T-cell (primary cell): ENCODE data around the gene MYH11. TPM values are rescaled to one million over a fixed set of nuclear protein-coding genes. Genes with fewer than 3 reads are reported as not detected.

Source experiments
- ATAC-seq, 4 experiments: fragments of 200-7000 bp in 3 of 4; fragments of 150-1000 bp in 1 of 4; cut with Tn5 transposase; replicated peaks in 1 of 4; 1 replicate in 3 of 4; 2 replicates in 1 of 4; pipeline ENCODE4 v1.10.0; 2021; ENCODE audit warnings: moderate library complexity in 3 of 4, mild to moderate bottlenecking in 2 of 4, moderate number of reproducible peaks in 1 of 4
- CTCF ChIA-PET, 2 donors: fragments of 300-600 bp; sonication (Branson Sonifier 250); formaldehyde crosslinking; loops; one replicate each; lab custom pipeline; 2022; ENCODE audit warnings: antibody characterized with exemption in 2 of 2; lab: Charles Lee
- POLR2A ChIA-PET, 2 donors: fragments of 300-600 bp; sonication (Branson Sonifier 250); formaldehyde crosslinking; loops; one replicate each; lab custom pipeline; 2022; ENCODE audit warnings: antibody characterized with exemption in 2 of 2; lab: Charles Lee
- DNase-seq, 35 experiments: peaks; one replicate each; pipeline versions ENCODE4 v3.0.0 to v3.0.0-alpha.2; 2013 to 2023
- H3K27ac ChIP-seq: one replicate; pipeline ENCODE4 v1.5.1; 2013; ENCODE audit warnings: low read length
- H3K27me3 ChIP-seq, 2 experiments: replicated peaks in 1 of 2; 1 replicate in 1 of 2; 2 replicates in 1 of 2; pipeline versions ENCODE4 v1.6.1 to v1.7.0; 2013; ENCODE audit warnings: low read length in 1 of 2, mixed read lengths in 1 of 2; ENCODE audit not compliant: control insufficient read depth in 2 of 2, insufficient read depth in 2 of 2; ENCODE audit errors: extremely low read depth in 1 of 2
- H3K36me3 ChIP-seq, 2 donors: 1 replicate in 1 of 2; 2 replicates in 1 of 2; pipeline versions ENCODE4 v1.6.1 to v1.7.0; 2013; ENCODE audit warnings: low read length in 1 of 2; ENCODE audit not compliant: control insufficient read depth in 2 of 2, insufficient read depth in 1 of 2; ENCODE audit errors: extremely low read depth in 1 of 2
- H3K4me1 ChIP-seq, 2 experiments: 1 replicate in 1 of 2; 2 replicates in 1 of 2; pipeline versions ENCODE4 v1.6.1 to v1.7.0; 2013; ENCODE audit warnings: low read length in 2 of 2, mixed read lengths in 1 of 2; ENCODE audit not compliant: insufficient read depth in 2 of 2, control insufficient read depth in 1 of 2; ENCODE audit errors: extremely low read depth in 1 of 2
- H3K4me3 ChIP-seq, 2 donors: 1 replicate in 1 of 2; 2 replicates in 1 of 2; pipeline versions ENCODE4 v1.5.1 to v1.7.0; 2013; ENCODE audit warnings: mild to moderate bottlenecking in 2 of 2, low read length in 1 of 2, moderate library complexity in 1 of 2; ENCODE audit not compliant: control insufficient read depth in 1 of 2; ENCODE audit errors: extremely low read depth in 1 of 2
- H3K9me3 ChIP-seq: 2 replicates; pipeline ENCODE4 v1.7.0; 2013
- H3K27ac Mint-ChIP-seq, 2 donors: one replicate each; pipeline ENCODE4 v1.8.0; 2020 to 2021; ENCODE audit warnings: mild to moderate bottlenecking in 2 of 2, mixed read lengths in 2 of 2
- H3K27me3 Mint-ChIP-seq, 2 donors: one replicate each; pipeline ENCODE4 v1.8.0; 2021 to 2022; ENCODE audit warnings: mixed read lengths in 2 of 2
- H3K36me3 Mint-ChIP-seq: one replicate; pipeline ENCODE4 v1.8.0; 2021; ENCODE audit warnings: mixed read lengths
- H3K4me1 Mint-ChIP-seq, 3 donors: one replicate each; pipeline ENCODE4 v1.8.0; 2020 to 2022; ENCODE audit warnings: mixed read lengths in 3 of 3, mild to moderate bottlenecking in 1 of 3
- H3K4me3 Mint-ChIP-seq, 3 donors: one replicate each; pipeline ENCODE4 v1.8.0; 2020 to 2022; ENCODE audit warnings: mild to moderate bottlenecking in 3 of 3, mixed read lengths in 3 of 3, moderate library complexity in 3 of 3
- H3K9me3 Mint-ChIP-seq, 3 donors: one replicate each; pipeline ENCODE4 v1.8.0; 2020 to 2022; ENCODE audit warnings: mixed read lengths in 3 of 3
- WGBS: methylation state at CpG from one replicate; pipeline ENCODE4 v1.1.5; 2013; ENCODE audit warnings: missing lambda C conversion rate; ENCODE audit not compliant: insufficient coverage; 5-methylcytosine and 5-hydroxymethylcytosine counted together
- total RNA-seq, 35 experiments: library from RNA in 6 of 35; stranded (reverse) in 6 of 35; fragments of 120-200 nt in 1 of 35; gene quantifications; one replicate each; pipeline versions ENCODE4 v1.2.1 to v1.2.4 and lab custom pipeline; 2013 to 2026

The MYH11 gene
- total RNA-seq, 5 donors from 2014 or later (not counting 1 experiment from before 2014, with no cell fraction given), result 0.56 to 0.93 (median 0.66) TPM; not detected in 2

GRCh38 chr16:15808071-15808470 is 48.8 kb downstream of the MYH11 start:
- 93% methylated on average over 4 of the region's 8 CpGs for WGBS
- H3K9me3 Mint-ChIP-seq, result no peaks in the 10 kb centered on the region
- ChIA-PET CTCF (no interaction called here), POLR2A (no interaction called here)
- Histone ChIP-seq H3K4me1 (no peaks in the 10 kb centered on the region), H3K9me3 (no peaks in the 10 kb centered on the region), H3K27me3 (peaks cover 0 to 37% of the 10 kb centered on the region in 2 experiments), H3K4me3 (no peak overlapping the region), H3K36me3 (no peaks in the 10 kb centered on the region), H3K27ac (no peak overlapping the region)
- no peak for ATAC-seq
- H3K4me3 Mint-ChIP-seq, result no peak overlapping the region
- H3K27ac Mint-ChIP-seq, result no peak overlapping the region
- DNase-seq, result no peak
- H3K36me3 Mint-ChIP-seq, result no peaks in the 10 kb centered on the region
- no peaks in the 10 kb centered on the region for H3K4me1 Mint-ChIP-seq
- peaks cover 17 to 29% of the 10 kb centered on the region in 2 donors for H3K27me3 Mint-ChIP-seq

- CTCF ChIA-PET, result no interaction called here
- no peaks in the 10 kb centered on the region for H3K4me1 Mint-ChIP-seq
- 80% methylated on average over 7 of the region's 11 CpGs for WGBS
- POLR2A ChIA-PET, result no interaction called here
- Histone ChIP-seq H3K9me3 (no peaks in the 10 kb centered on the region), H3K36me3 (no peaks in the 10 kb centered on the region), H3K27me3 (peaks cover 0 to 37% of the 10 kb centered on the region in 2 experiments), H3K27ac (no peak overlapping the region), H3K4me1 (no peaks in the 10 kb centered on the region), H3K4me3 (no peak overlapping the region)
- no peak overlapping the region for H3K27ac Mint-ChIP-seq
- no peak for DNase-seq
- no peaks in the 10 kb centered on the region for H3K36me3 Mint-ChIP-seq
- no peaks in the 10 kb centered on the region for H3K9me3 Mint-ChIP-seq
- no peak for ATAC-seq
- no peak overlapping the region for H3K4me3 Mint-ChIP-seq
- peaks cover 17 to 29% of the 10 kb centered on the region in 2 donors for H3K27me3 Mint-ChIP-seq
Observed at GRCh38 chr16:15807603-15808009, 49.2 kb downstream of the MYH11 start.

GRCh38 chr16:15803618-15804017 is 53.2 kb downstream of the MYH11 start:
- H3K27me3 ChIP-seq, result peaks cover 0 to 22% of the 10 kb centered on the region in 2 experiments
- H3K27me3 Mint-ChIP-seq, result peaks cover 0 to 9% of the 10 kb centered on the region in 2 donors
- ATAC-seq (no peak), DNase-seq (no peak)
- ChIA-PET POLR2A (no interaction called here), CTCF (no interaction called here)
- H3K4me3 ChIP-seq, result no peak overlapping the region
- H3K36me3 Mint-ChIP-seq, result no peaks in the 10 kb centered on the region
- H3K4me1 ChIP-seq, result no peaks in the 10 kb centered on the region
- no peaks in the 10 kb centered on the region for H3K9me3 ChIP-seq
- H3K27ac Mint-ChIP-seq, result no peak overlapping the region
- no peaks in the 10 kb centered on the region for H3K4me1 Mint-ChIP-seq
- 77% methylated on average over 4 of the region's 9 CpGs for WGBS
- no peaks in the 10 kb centered on the region for H3K9me3 Mint-ChIP-seq
- H3K27ac ChIP-seq, result no peak overlapping the region
- H3K36me3 ChIP-seq, result no peaks in the 10 kb centered on the region
- H3K4me3 Mint-ChIP-seq, result no peak overlapping the region

GRCh38 chr16:15799851-15800495 is 56.9 kb downstream of the MYH11 start:
- DNase-seq (no peak), ATAC-seq (no peak)
- Mint-ChIP-seq H3K36me3 (peaks cover 8% of the 10 kb centered on the region), H3K27me3 (peaks cover 0 to 3% of the 10 kb centered on the region in 2 donors), H3K4me3 (no peak overlapping the region), H3K27ac (no peak overlapping the region), H3K4me1 (no peaks in the 10 kb centered on the region), H3K9me3 (peaks cover 7 to 16% (median 8%) of the 10 kb centered on the region in 3 donors)
- ChIA-PET POLR2A (no interaction called here), CTCF (no interaction called here)
- H3K27ac ChIP-seq, result no peak overlapping the region
- H3K4me1 ChIP-seq, result no peaks in the 10 kb centered on the region
- no peaks in the 10 kb centered on the region for H3K36me3 ChIP-seq
- H3K4me3 ChIP-seq, result no peak overlapping the region
- peaks cover 0 to 6% of the 10 kb centered on the region in 2 experiments for H3K27me3 ChIP-seq
- 82% methylated on average over 4 of the region's 4 CpGs for WGBS
- H3K9me3 ChIP-seq, result no peaks in the 10 kb centered on the region

- Histone ChIP-seq H3K27me3 (peaks cover 0 to 5% of the 10 kb centered on the region in 2 experiments), H3K4me3 (no peak overlapping the region), H3K4me1 (no peaks in the 10 kb centered on the region), H3K36me3 (no peaks in the 10 kb centered on the region), H3K27ac (no peak overlapping the region), H3K9me3 (no peaks in the 10 kb centered on the region)
- Mint-ChIP-seq H3K27me3 (peaks cover 0 to 2% of the 10 kb centered on the region in 2 donors), H3K27ac (no peak overlapping the region), H3K9me3 (peaks cover 7 to 16% (median 8%) of the 10 kb centered on the region in 3 donors), H3K4me3 (no peak overlapping the region), H3K36me3 (peaks cover 8% of the 10 kb centered on the region), H3K4me1 (no peaks in the 10 kb centered on the region)
- ChIA-PET POLR2A (interaction anchor here (0.7 kb wide), 2 partner anchors 32 to 1110 kb away, joined by 8 to 9 read pairs; no protein-coding TSS in a partner anchor), CTCF (no interaction called here)
- ATAC-seq (no peak), DNase-seq (no peak)
- WGBS, result 83% methylated on average over 2 of the region's 5 CpGs
Observed at GRCh38 chr16:15798671-15799070, 58.2 kb downstream of the MYH11 start.

- H3K9me3 Mint-ChIP-seq, result peaks cover 7 to 16% (median 8%) of the 10 kb centered on the region in 3 donors
- no peaks in the 10 kb centered on the region for H3K4me1 ChIP-seq
- CTCF ChIA-PET, result no interaction called here
- ATAC-seq, result no peak
- peaks cover 0 to 4% (median 0%) of the 10 kb centered on the region in 3 donors for H3K4me1 Mint-ChIP-seq
- H3K27me3 ChIP-seq, result peaks cover 0 to 4% of the 10 kb centered on the region in 2 experiments
- no peak for DNase-seq
- no peaks in the 10 kb centered on the region for H3K9me3 ChIP-seq
- H3K4me3 ChIP-seq, result no peak overlapping the region
- H3K27me3 Mint-ChIP-seq, result peaks cover 0 to 2% of the 10 kb centered on the region in 2 donors
- no peak overlapping the region for H3K27ac Mint-ChIP-seq
- H3K36me3 ChIP-seq, result no peaks in the 10 kb centered on the region
- POLR2A ChIA-PET, result no interaction called here
- H3K4me3 Mint-ChIP-seq, result no peak overlapping the region
- peaks cover 8% of the 10 kb centered on the region for H3K36me3 Mint-ChIP-seq
- H3K27ac ChIP-seq, result no peak overlapping the region
Observed at GRCh38 chr16:15796885-15797284, 59.9 kb downstream of the MYH11 start.
